Stimulated activated CD8-positive, alpha-beta memory T cell treated with anti-CD3 and anti-CD28 coated beads, Interleukin-7, amount 100 ng/mL, for 1 hour (primary cell): ENCODE results near the gene DSC1.
"Not testable (repeated sequence)": the region's sequence is repeated elsewhere in the genome, so short reads cannot be mapped to it uniquely, and the experiment has no call there.

ENCODE experiments used
- DNase-seq, 2 donors: peaks; one replicate each; pipeline ENCODE4 v3.0.0-alpha.2; 2020; ENCODE audit warnings: low read depth in 2 of 2

DSC1 gene

DNA sequence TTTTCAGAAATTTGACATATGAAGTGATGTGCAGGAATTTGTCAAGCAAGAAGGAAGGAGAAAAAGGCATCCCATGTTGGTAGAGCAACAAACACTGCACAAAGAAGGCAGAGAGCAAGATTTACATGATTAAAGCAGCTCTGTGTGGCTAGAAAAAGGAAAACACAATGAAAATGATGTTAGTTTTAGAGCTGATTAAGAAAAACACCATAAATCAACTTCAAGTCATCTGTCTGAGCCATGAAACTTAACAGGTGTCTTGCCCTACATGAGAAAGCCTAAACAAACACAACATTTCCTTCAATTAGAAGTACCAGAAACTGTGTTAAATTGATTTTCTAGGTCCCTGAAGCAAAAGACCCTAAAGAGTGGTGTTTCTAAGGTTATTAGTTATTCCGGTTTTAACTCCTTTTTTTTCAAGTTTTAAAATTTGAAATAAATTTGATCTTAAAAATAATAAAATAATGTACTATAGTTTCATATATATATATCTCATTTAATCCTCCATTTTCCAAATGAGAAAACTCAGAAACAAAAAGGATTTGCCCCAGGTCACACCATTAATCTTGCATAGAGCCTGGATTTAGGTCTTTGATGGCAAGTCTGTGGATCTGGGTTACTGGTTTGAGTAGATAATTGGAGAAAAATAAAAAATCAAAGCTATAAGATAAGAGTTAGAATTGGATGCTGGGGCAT, 8.6 kb upstream of the DSC1 start:
- DNase-seq: no peak

DNA sequence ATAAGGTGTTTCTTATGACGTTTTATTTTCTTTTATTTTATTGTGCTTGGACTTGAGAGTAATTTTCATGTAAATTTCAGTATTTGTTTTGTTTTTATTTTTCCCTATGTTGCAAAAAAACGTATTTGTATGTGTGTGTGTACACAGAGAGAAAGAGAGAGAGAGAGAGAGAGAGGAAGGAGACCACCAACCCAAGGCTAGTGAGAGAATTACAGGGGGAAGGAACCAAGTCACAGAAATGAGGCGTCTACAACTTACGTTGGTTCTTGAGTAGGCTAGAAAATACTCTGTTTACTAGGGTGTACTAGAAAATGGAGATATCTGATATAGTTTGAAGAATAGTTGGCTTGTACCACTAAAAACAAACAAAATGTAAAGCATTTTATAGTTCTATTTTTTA, 7.7 kb upstream of the DSC1 start:
- no peak for DNase-seq

DNA sequence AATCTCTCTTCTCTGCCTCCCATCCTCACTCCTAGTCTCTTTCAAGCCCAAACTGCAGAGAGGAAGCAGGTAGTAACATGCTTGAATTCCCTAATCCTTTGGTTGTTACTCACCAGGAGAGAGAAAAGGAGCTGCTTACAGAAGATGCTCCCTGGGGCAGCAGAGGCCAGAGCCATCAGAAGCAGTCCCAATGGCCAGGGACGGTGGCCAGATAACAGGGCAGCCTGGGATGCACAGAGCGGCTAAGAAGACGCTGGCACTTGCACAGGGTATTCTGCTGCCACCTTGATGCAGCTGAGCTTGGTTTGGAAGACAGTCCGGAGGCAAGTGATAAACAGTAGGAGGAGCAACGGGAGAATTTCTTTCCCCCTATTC, 250 bp downstream of the DSC1 start:
- no peak for DNase-seq

DNA sequence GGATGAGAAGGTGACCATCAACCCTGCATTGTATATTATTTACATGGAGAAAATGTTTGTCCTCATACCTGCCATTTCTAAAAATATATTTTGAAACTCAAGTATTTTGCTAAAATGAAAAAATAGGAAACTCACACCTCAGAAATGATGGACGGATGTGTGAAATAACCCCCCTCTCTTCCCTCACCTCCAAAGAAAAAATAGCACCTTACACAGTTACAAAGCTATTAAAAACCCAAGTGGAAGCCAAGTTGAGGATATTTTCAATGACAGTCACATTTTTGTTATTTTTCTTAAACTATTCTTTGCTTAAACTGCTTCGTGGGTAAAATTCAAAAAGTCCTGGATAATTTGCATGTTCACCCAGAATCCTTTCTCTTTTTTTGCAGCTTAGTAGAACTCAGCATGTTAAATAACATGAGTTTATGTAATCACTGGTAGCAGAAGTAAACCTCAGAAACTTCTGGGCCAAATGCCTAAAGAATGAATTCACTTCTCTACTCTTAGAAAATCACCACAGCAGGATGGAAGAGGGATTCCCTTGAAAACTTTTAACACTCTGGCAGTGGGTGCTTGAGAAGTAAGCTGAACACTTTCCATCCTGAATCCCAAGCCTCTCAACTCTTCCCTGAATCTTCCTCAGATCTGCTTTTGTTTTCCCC, 768 bp downstream of the DSC1 start:
- no peak for DNase-seq

DNA sequence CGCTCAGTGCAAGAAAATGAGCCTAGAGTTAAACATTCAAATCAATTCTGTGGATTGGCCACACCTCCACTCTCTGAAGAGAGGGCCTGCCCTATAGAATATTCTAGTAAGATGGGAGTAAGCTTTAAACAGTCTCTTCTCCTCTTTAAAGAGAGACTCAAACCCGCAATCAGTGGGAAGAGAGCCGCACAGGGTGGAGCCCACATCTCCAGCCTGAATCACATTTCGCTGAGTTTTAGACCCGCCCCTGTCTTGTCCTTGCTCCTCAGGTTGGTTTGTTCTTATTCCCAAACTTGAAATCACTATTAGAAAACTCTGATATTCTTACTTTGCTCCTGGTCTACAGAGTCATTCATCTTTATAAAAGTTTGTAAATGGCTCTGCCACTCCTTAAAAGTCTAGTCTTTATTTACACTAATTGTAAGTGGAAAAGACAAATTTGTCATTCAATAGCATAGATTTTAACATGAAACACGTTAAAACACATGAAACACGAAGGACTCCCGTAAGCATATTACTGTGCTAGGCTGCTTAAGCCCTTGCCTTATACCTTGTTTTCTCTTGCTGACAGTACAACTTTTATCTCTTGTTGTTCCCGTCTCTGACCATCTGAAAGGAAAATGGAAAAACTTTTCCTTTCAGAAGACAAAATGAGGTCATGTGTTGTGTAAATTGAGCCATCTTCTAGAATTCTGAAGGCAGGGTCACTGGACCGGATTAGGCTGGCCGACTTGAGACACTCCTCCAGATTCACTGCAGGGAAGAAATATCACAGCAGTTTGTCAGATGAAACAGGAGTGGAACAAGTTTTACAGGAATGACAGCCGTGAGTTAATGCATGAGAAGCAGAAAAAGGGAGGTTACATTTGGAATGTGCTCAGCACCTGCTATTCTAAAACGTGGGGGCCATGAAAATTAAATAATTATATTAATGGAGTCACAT, 5.6 kb downstream of the DSC1 start:
- DNase-seq: no peak

DNA sequence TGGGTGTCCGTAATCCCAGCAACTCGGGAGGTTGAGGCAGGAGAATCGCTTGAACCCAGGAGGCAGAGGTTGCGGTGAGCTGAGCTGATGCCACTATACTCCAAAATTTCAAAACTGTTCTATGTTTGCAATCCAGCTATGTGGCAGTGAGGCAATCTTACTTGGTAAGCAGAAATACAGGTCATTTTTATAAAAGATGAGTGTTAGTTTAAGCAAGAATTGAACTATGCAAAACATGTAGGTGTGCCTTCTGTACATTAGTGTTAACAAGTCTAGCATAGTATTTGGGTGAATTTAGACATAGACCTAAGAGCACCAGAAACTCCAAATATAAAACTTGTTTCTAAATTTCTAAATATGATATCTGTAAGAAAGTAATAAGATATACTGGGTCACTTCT, 7.2 kb downstream of the DSC1 start:
- DNase-seq: no peak

DNA sequence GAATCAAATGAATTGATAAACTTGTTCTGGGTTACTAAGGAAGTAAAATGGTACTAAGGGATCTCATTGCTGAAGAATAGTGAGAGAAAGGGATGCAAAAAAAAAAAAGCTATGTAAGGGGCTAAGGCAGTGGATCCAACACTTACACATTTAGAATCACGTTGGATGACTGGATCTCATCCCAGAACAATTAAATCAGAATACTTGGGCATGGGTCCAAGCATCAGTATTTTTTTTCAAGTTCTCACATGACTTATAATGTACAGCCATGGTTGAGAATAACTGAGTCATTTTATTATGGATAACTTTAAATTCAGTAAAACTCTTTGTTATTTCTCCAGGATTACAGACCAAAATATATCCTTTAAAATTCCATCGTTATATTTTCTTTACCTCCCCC, 8.5 kb downstream of the DSC1 start:
- DNase-seq: no peak

DNA sequence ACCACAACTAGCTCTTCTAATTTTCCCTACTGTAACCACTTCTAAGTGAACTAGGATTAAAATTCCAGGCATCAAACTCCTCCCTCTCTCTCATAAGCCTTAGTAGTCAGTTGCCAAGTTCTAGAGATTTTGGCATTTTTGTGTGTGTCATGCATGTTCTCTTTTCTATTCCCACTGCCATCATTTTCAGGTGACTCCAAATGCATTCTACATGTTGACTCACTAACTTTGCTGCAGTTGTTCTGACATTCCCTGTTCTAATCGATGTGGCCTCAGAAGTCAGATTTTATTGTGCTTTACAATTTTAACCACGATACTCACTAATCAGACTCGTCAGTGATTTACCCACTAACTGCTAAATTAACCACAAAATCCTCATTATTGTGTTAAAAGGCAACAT, 13.3 kb downstream of the DSC1 start:
- DNase-seq: no peak

DNA sequence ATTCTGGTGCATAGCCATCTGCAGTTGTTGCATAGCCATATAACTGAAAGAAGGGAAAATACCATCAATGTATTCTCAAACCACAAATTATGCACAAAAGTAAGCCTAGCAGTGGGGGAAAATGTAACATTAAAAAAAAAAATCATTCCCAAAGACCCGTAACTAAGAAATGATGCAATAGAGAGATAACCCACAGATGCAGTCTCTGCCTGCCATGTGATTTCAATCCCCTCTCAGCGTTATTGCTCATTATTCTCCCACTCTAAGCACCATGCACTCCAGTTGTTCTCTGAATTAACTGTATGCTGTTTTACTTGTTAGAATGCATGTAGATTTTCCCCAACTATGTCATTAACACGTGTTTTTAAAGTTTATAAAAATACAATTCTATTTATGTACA, 14.1 kb downstream of the DSC1 start:
- no peak for DNase-seq

DNA sequence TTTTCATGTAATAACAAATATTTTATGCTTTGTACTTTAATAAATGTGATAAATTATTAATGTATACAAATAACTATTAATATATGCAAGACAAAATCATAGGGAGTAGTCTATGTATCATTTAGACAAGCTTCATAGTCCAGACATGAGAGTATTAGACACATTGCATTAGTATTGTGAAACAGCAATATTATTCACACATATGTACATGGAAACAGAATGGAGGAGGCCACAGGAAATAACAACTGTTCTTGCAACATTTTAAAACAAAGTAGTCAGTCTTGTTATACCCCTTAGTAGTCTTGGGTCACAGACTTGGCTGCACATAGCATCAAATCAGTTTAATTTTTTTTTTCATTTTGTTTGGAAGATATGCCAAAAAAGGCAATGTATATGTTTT, 15.8 kb downstream of the DSC1 start:
- no peak for DNase-seq

DNA sequence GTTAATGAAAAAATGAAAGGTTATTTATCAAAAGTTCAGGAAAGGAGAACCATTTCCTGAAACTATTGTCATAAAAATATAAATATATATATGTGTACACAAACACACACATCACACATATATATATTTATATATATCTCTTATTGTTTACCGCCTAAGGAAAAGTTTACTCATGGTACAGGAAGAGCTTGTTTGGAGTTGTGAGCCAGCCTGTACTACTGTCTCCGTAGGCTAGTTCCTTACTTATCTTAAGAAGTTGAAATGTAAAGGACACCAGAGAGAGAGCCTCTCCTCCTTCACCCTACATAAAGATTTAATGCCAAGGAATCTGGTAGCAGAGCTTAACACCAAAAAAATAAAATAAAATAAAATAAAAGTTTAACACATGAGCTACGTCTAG, 19.6 kb downstream of the DSC1 start:
- no peak for DNase-seq

DNA sequence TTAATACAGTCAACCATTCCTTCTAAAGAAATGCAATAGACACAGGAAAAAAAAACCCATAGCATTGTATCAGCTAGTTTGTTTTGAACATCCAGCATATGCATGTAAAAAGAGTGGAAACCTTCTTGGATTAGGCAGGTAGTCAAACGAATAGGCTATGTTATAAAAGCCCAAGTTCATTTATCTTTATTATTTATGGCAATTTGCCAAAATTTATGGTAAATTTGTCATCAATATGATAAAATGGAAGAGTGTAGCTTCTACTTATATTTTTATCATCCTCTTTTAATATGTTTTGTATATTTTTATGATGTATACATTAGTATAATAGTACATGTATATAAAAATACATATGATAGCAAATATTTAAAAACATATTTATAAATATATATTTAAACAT, 23.9 kb downstream of the DSC1 start:
- DNase-seq: no peak

DNA sequence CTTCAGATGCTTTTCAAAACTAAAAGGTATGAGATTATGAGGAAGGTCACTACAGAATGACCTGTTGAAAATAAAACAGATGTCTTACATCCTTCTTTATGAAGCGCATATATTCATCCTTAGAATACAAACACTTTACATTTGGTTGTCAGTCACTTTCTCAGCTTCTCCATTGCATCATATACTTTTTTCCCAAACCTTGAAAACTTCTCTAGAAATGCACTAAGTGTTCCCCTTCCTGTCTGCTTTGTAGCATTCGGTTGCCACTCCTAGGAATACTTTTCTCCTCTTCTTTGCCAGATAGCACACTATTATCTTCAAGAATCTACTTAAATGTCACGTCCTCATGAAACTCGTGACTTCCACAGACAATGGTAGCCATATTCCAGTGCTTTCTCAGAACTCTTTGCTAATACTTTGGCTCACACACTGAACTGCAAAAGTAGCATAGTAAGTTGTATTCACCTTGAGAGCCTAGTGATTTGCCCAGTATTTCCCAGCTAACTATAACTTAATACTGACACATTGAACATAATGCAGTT, 27.6 kb downstream of the DSC1 start:
- no peak for DNase-seq

DNA sequence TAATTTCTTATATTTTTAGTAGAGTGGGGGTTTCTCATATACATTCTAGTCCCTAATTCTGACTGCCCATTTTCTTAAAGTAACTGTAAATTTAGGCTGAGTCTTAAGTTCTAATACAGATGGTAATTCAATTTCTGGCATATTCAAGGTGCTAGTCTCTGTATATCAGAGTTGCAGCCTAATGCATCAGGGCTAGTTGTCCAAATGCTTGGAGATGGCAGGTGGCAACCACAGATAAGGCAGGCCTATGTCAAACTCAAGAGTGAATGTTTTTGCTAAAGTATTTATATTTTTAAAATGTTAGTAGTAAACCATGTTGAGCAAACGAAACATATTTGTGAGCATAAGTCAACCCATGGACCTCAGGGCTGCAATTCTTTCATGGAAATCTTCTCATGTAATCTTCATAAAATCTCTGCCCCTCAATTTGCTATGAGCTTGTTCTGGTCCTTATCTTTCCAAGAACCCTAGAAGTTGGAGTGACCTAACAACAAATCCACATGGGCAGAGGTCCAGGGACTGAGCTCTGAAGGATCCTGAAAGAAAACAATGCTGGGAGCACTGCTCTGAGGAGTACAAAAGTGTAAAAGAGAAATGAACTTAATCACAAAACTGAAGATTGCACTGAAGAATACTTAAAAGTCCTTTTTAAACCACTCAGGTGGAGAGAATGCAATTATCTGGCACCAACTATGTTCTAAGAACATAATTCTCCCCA, 33.1 kb downstream of the DSC1 start:
- DNase-seq: no peak

DNA sequence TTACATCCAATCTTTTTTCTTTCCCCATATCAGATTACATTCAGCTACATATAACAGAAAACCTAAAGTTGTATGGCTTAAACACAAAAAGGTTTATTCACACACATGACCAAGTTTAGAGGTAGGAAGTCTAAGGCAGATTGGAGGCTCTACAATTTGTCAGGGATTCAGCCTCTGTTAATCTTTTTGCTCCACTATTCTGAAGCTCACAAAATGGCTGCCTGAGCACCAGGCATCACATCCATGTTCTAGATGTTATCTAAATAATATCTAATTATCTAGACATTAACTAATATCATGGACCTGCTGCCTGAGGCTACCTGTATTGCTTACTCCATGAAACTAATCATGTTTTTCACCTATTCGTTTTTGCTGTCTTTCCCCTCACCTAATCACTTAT, 36.8 kb downstream of the DSC1 start:
- no peak for DNase-seq

DNA sequence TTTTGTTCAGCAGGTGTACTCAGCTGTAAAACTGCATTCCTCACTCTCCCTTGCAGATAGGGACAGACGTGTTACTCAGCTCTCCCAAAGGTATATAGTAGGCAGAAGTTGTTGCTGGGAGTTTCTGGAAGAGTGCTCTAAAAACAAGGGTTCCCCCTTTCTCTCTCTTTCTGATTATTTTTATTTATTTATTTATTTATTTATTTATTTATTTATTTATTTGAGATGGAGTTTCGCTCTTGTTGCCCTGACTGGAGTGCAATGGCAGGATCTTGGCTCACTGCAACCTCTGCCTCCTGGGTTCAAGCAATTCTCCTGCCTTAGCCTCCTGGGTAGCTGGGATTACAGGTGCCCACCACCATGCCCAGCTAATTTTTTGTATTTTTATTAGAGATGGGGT, 39.5 kb downstream of the DSC1 start:
- not testable (repeated sequence) for DNase-seq

DNA sequence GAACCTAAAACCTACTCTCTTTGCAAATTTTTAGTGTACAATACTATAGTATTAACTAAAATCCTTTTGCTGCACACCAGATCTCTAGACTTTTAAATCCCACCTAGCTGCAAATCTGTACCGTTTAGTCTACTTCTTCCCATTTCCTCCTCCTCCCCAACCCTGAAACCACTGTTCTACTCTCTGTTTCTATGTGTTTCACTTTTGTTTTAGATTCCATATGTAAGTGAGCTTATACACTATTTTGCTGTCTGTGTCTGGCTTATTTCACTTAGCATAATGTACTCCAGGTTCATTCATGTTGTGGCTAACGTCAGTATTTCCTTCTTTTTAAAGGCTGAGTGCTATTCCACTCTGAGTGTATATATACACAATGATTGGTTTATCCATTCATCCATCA, 42.1 kb downstream of the DSC1 start:
- DNase-seq: no peak

DNA sequence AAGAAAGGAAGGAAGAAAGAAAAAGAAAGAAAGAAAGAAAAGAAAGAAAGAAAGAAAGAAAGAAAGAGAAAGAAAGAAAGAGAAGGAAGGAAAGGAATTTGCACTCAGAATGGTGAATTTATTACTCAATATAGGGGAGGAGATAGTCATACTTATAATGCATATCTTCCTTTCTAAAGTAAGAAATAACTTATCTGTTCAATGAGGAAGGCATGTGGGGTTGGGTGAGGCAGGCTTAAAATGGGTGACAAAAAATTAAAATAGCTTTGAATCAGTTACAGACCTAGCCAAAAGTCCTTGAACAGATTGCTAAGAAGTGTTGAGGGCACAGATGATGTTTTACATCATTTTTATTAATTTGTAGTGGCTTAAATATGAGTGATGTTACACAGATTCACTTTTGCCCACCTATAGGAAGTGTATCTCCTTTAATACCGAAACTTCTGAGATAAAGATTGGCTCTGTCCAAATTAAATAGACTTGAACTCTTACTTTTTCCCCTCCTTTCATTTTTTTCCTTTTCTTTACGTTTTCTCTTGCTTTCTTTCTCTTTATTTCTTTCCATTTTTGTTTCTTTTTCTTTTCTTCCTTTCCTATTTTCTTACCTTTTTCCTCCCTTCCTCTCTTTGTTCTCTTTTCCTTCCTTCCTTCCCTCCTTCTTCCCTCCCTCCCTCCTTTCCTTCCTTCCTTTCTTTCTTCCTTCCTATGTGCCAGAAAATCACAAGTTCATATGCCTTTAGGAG, 45.6 kb downstream of the DSC1 start:
- DNase-seq: no peak

DNA sequence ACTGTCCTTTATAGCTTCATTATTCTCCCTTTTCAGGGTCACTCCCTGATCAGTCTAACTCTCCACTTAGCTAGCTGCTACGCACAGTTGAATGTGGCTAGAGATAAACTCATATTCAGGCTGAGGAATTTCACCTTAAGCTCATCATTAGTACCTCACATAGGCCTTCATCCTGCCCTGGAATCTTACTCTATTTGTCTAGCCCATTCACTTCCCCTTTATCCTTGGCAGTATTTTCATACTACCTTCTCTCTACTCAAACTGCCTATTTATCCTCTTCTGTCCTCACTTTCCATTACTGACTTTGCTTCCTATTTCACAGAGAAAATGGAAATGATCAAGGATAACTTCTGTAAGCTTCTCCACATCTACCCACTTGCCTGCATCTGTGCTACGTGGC, 49.9 kb downstream of the DSC1 start:
- DNase-seq: no peak

DNA sequence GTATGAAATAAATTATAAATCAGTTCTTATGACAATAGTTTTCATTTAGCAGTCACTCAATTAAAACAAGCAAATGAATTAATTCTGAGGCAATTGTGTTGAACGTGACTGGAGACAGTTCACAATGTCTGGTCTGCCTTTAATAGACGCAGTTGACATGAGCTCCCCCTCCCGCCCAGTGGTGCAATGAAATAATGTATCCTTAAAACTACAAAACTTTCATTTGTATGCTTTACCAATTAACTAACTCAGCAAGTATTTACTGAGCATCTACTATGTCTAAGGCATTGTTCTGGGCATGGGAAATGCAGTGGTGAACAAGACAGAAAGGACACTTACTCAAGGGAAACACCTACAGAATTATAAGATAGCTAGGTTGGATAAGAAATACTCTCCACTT, 56.9 kb downstream of the DSC1 start:
- DNase-seq: no peak

DNA sequence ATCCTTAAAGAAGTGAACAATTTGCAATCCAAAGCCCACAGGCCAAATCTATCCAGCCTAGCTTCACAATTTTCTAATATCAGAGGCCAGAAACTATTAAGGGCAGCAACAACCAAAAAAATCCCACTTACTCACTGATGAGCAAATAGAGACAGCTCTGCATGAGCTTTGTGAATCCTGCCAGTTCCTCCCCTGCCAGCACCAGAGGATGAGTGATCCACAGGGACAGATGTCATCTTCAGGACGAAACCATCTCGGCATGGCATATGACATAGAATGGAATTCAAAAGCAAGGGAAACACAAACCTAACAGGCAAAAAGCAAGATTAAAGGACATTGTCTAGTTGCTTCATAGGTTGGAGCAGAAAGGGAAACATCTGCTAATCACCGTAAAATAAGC, 58.2 kb downstream of the DSC1 start:
- DNase-seq: no peak
